HepG2 (cell line): ENCODE measurements around the gene PLN. TPM values are rescaled to one million over a fixed set of nuclear protein-coding genes. Genes with fewer than 3 reads are reported as not detected.

Experiments used
- ATAC-seq: fragments of 200-7000 bp; cut with Tn5 transposase; 3 replicates; pipeline ENCODE4 v1.9.1; 2020; ENCODE audit warnings: mild to moderate bottlenecking, moderate library complexity
- BruUV-seq: library from RNA; stranded (reverse); fragments of 400-500 nt; replicated peaks from 2 replicates; lab custom pipeline; 2021; lab: Mats Ljungman, UMichigan
- CTCF ChIA-PET: fragments of 300-600 bp; formaldehyde crosslinking; extraction: SDS; loops from one replicate; lab custom pipeline; 2021; ENCODE audit warnings: low total read pairs, inconsistent platforms, low intra/inter-chr PET ratio; lab: Yijun Ruan, JAX
- POLR2A ChIA-PET: fragments of 350-600 bp; sonication (Branson Sonifier 250); formaldehyde crosslinking; loops from one replicate; lab custom pipeline; 2020; ENCODE audit warnings: antibody characterized with exemption, inconsistent platforms; lab: Yijun Ruan, JAX
- DNase-seq: peaks from one replicate; pipeline ENCODE4 v3.0.0-alpha.2; 2015; ENCODE audit warnings: low spot score
- FAIRE-seq: peaks from 3 replicates; lab custom pipeline; 2011; peaks lifted over from hg19 to GRCh38; lab: Jason Lieb, UNC
- H2AFZ ChIP-seq: one replicate; pipeline ENCODE4 v1.6.1; 2011; ENCODE audit warnings: low read length, inconsistent platforms
- H3K27ac ChIP-seq: fragments of 300-600 bp; 3 replicates; pipeline ENCODE4 v1.8.0; 2011; ENCODE audit warnings: mixed run types, mild to moderate bottlenecking, mixed read lengths, low read length, inconsistent platforms; ENCODE audit not compliant: insufficient read depth; ENCODE audit errors: extremely low read length
- H3K27me3 ChIP-seq, 2 experiments: fragments of 200-600 bp in 1 of 2; 2 replicates in 1 of 2; 3 replicates in 1 of 2; pipeline versions ENCODE4 v1.6.0 to v1.8.0; 2011; ENCODE audit warnings: low read length in 2 of 2, mild to moderate bottlenecking in 2 of 2, moderate library complexity in 2 of 2, inconsistent platforms in 1 of 2; ENCODE audit not compliant: insufficient read depth in 2 of 2, control insufficient read depth in 1 of 2
- H3K36me3 ChIP-seq, 2 experiments: fragments of 200-600 bp in 1 of 2; replicated peaks in 1 of 2; 2 replicates in 1 of 2; 3 replicates in 1 of 2; pipeline versions ENCODE4 v1.5.1 to v1.8.0; 2011; ENCODE audit warnings: low read length in 2 of 2, inconsistent platforms in 1 of 2; ENCODE audit not compliant: insufficient read depth in 2 of 2, control insufficient read depth in 1 of 2
- H3K4me1 ChIP-seq: 2 replicates; pipeline ENCODE4 v1.5.1; 2012; ENCODE audit warnings: low read length, inconsistent platforms; ENCODE audit not compliant: insufficient read depth
- H3K4me2 ChIP-seq: 2 replicates; pipeline ENCODE4 v1.6.0; 2011; ENCODE audit warnings: low read depth, low read length, inconsistent platforms
- H3K4me3 ChIP-seq, 3 experiments: fragments of 200-600 bp in 1 of 3; sonication (generic), shearing (Covaris generic) in 1 of 3; replicated peaks in 1 of 3; 2 replicates each; pipeline ENCODE4 v1.5.1; 2011 to 2016; ENCODE audit warnings: low read length in 3 of 3, inconsistent platforms in 2 of 3, low read depth in 2 of 3, mild to moderate bottlenecking in 2 of 3, control low read depth in 1 of 3, mixed read lengths in 1 of 3; ENCODE audit not compliant: insufficient read depth in 1 of 3
- H3K79me2 ChIP-seq: one replicate; pipeline ENCODE4 v1.6.1; 2011; ENCODE audit warnings: low read length, inconsistent platforms; ENCODE audit not compliant: insufficient read depth
- H3K9ac ChIP-seq: 2 replicates; pipeline ENCODE4 v1.6.0; 2011; ENCODE audit warnings: mild to moderate bottlenecking, low read depth, low read length, inconsistent platforms; ENCODE audit not compliant: insufficient read depth
- H3K9me3 ChIP-seq: 2 replicates; pipeline ENCODE4 v1.5.1; 2012; ENCODE audit warnings: mild to moderate bottlenecking, low read length
- H4K20me1 ChIP-seq: 2 replicates; pipeline ENCODE4 v1.6.0; 2011; ENCODE audit warnings: inconsistent platforms, mild to moderate bottlenecking, low read length, moderate library complexity; ENCODE audit not compliant: insufficient read depth
- ARID5B ChIP-seq: IDR thresholded peaks from 2 replicates; pipeline ENCODE4 v1.4.0; 2020; ENCODE audit warnings: mild to moderate bottlenecking, missing genetic modification reagents
- ATF5 ChIP-seq: sonication (generic); formaldehyde crosslinking; IDR thresholded peaks from 2 replicates; pipeline ENCODE4 v1.4.0; 2020; ENCODE audit warnings: mild to moderate bottlenecking, low read depth, missing genetic modification reagents
- EP300 ChIP-seq, 3 experiments: sonication (generic) in 1 of 3; formaldehyde crosslinking in 1 of 3; IDR thresholded peaks; 2 replicates each; pipeline versions ENCODE4 v1.5.1 to v1.6.1; 2011 to 2020; ENCODE audit warnings: low read depth in 2 of 3, low read length in 2 of 3, borderline replicate concordance in 1 of 3, improper control_type of control experiment in 1 of 3, mild to moderate bottlenecking in 1 of 3, missing genetic modification reagents in 1 of 3, moderate library complexity in 1 of 3
- KDM3A ChIP-seq: IDR thresholded peaks from 2 replicates; pipeline ENCODE4 v1.6.1; 2018; ENCODE audit warnings: low read depth, missing compliant biosample characterization
- MTA1 ChIP-seq: sonication (generic); formaldehyde crosslinking; IDR thresholded peaks from 2 replicates; pipeline ENCODE4 v1.4.0; 2020; ENCODE audit warnings: missing genetic modification reagents, mild to moderate bottlenecking, borderline replicate concordance
- NR2C2 ChIP-seq: sonication (generic); formaldehyde crosslinking; IDR thresholded peaks from 2 replicates; pipeline ENCODE4 v1.4.0; 2020; ENCODE audit warnings: missing genetic modification reagents, mild to moderate bottlenecking, moderate library complexity, borderline replicate concordance
- ONECUT2 ChIP-seq: sonication (generic); formaldehyde crosslinking; IDR thresholded peaks from 2 replicates; pipeline ENCODE4 v1.4.0; 2020; ENCODE audit warnings: missing genetic modification reagents
- ZNF503 ChIP-seq: sonication (generic); formaldehyde crosslinking; IDR thresholded peaks from 2 replicates; pipeline ENCODE4 v1.4.0; 2020; ENCODE audit warnings: missing genetic modification reagents
- ZNF790 ChIP-seq: sonication (generic); formaldehyde crosslinking; IDR thresholded peaks from 2 replicates; pipeline ENCODE4 v1.8.0; 2022; ENCODE audit warnings: missing genetic modification reagents, mild to moderate bottlenecking, borderline replicate concordance
- ZSCAN12 ChIP-seq: sonication (generic); formaldehyde crosslinking; IDR thresholded peaks from 2 replicates; pipeline ENCODE4 v1.9.0; 2021; ENCODE audit warnings: mild to moderate bottlenecking, missing genetic modification reagents
- WGBS: methylation state at CpG from one replicate; pipeline ENCODE4 v1.1.6; 2017; ENCODE audit warnings: low lambda C conversion rate; 5-methylcytosine and 5-hydroxymethylcytosine counted together
- in situ Hi-C: cut with HindIII; loops from 2 replicates; pipeline ENCODE4 v1.10.0; 2017; ENCODE audit warnings: low pct_unique_long_range_greater_than_20kb; ENCODE audit not compliant: extremely low pct_ligation_motif_present
- intact Hi-C: fragments of 100-400 bp; cut with micrococcal nuclease; formaldehyde crosslinking; loops from one replicate; pipeline ENCODE4 v1.10.0; 2022; ENCODE audit not compliant: unreplicated experiment
- polyA plus RNA-seq, 8 experiments: library from polyadenylated mRNA; depleted of rRNA in 3 of 8; stranded (reverse) in 7 of 8; unstranded in 1 of 8; fragments of >200 nt; fragmentation: Illumina TruSeq in 4 of 8; extraction: Trizol in 4 of 8; gene quantifications; 2 replicates each; pipeline versions ENCODE4 v1.2.1 to v1.2.3, GENCODE V29; 2011 to 2016; ENCODE audit warnings: low read depth in 4 of 8, missing spikeins in 1 of 8, mixed read lengths in 1 of 8; ENCODE audit not compliant: insufficient read depth in 1 of 8
- total RNA-seq, 5 experiments: library from RNA; depleted of rRNA; stranded (reverse); fragments of >200 nt; fragmentation: Illumina TruSeq; extraction: Trizol; gene quantifications; 2 replicates each; pipeline ENCODE4 v1.2.3, GENCODE V29; 2016; ENCODE audit warnings: low read depth in 1 of 5

Gene PLN
- total and polyA plus RNA-seq, 2 of the 13 experiments (the other 11 are each of a cell fraction or from before 2014, with no cell fraction given) = not detected

- TF ChIP-seq EP300 (IDR thresholded peaks at IDR 0.05; ENCODE audit: low read depth in 2 of 2, low read length in 2 of 2) (no peak), EP300 (CRISPR knock-in tag; IDR thresholded peaks at IDR 0.05; ENCODE audit: borderline replicate concordance) (no peak)
Measured at GRCh38 chr6:118524686-118525085, 23.4 kb upstream of the PLN start (continued).

- Histone ChIP-seq H3K4me2 (no peak overlapping the region), H3K4me3 (no peak overlapping the region), H3K4me1 (no peaks in the 10 kb centered on the region), H3K36me3 (no peaks in the 10 kb centered on the region), H3K9me3 (no peaks in the 10 kb centered on the region), H3K9ac (no peak overlapping the region), H3K27me3 (no peaks in the 10 kb centered on the region), H2AFZ (no peak overlapping the region), H4K20me1 (no peaks in the 10 kb centered on the region; the same call in 1 of the 2 replicates), H3K27ac (no peak overlapping the region), H3K79me2 (no peaks in the 10 kb centered on the region)
- no peak for TF ChIP-seq ZNF503
- TF ChIP-seq NR2C2 (CRISPR knock-in tag) = no peak
- TF ChIP-seq ARID5B (CRISPR knock-in tag) = no peak
- TF ChIP-seq KDM3A (CRISPR knock-in tag) = no peak
- TF ChIP-seq MTA1 (CRISPR knock-in tag) = no peak
- TF ChIP-seq ATF5 = no peak
- no peak for TF ChIP-seq ONECUT2 (CRISPR knock-in tag)
- TF ChIP-seq ZSCAN12 (CRISPR knock-in tag) = no peak
- no peak for TF ChIP-seq ZNF790 (CRISPR knock-in tag)
- ChIA-PET POLR2A (no interaction called here), CTCF (no interaction called here)
- no peak for DNase-seq
- WGBS = 35% methylated on average over 4 of the region's 4 CpGs
- intact Hi-C loops = no loop called here
- BruUV-seq = no TSS peak
- no peak for ATAC-seq
- no peak for FAIRE-seq
- in situ Hi-C loops = no loop called here
Measured at GRCh38 chr6:118525913-118526780, 21.9 kb upstream of the PLN start.
